Measurements from ENCODE around the gene LPGAT1. TPM values are rescaled to one million over a fixed set of nuclear protein-coding genes. Genes with fewer than 3 reads are reported as not detected.

The LPGAT1 gene
- total RNA-seq, 3 donors from 2014 or later (not counting 1 experiment from before 2014, with no cell fraction given): 58.6 to 76.3 (median 71.5) TPM

GRCh38 chr1:211736351-211736915, 94.1 kb downstream of the LPGAT1 start:
- no peak for TF ChIP-seq CTCF (IDR thresholded peaks at IDR 0.05)
- WGBS (ENCODE audit: insufficient coverage): 92% methylated on average over 8 of the region's 8 CpGs
- Histone ChIP-seq H3K36me3 (ENCODE audit: control insufficient read depth, insufficient read depth, low read length) (no peaks in the 10 kb centered on the region), H3K4me1 (ENCODE audit: control insufficient read depth, insufficient read depth, low read length) (peaks cover 38% of the 10 kb centered on the region), H3K27ac (ENCODE audit: low read length) (no peak overlapping the region), H3K27me3 (ENCODE audit: control insufficient read depth, insufficient read depth, low read length) (no peaks in the 10 kb centered on the region), H3K9me3 (ENCODE audit: control insufficient read depth, insufficient read depth, low read length) (no peaks in the 10 kb centered on the region), H3K4me3 (ENCODE audit: low read length) (no peak overlapping the region)
- no peaks in the 10 kb centered on the region for H3K9me3 Mint-ChIP-seq
- peaks cover 29 to 32% of the 10 kb centered on the region in 2 donors for H3K4me1 Mint-ChIP-seq
- ATAC-seq: no peak
- no peak for DNase-seq
- H3K36me3 Mint-ChIP-seq: no peaks in the 10 kb centered on the region
- H3K27me3 Mint-ChIP-seq (ENCODE audit: low read depth in 2 of 2): peaks cover 0 to 8% of the 10 kb centered on the region in 2 donors
- H3K4me3 Mint-ChIP-seq: no peak overlapping the region
- intact Hi-C loops (cut with micrococcal nuclease): no loop called here
- no peak overlapping the region for H3K27ac Mint-ChIP-seq

DNA sequence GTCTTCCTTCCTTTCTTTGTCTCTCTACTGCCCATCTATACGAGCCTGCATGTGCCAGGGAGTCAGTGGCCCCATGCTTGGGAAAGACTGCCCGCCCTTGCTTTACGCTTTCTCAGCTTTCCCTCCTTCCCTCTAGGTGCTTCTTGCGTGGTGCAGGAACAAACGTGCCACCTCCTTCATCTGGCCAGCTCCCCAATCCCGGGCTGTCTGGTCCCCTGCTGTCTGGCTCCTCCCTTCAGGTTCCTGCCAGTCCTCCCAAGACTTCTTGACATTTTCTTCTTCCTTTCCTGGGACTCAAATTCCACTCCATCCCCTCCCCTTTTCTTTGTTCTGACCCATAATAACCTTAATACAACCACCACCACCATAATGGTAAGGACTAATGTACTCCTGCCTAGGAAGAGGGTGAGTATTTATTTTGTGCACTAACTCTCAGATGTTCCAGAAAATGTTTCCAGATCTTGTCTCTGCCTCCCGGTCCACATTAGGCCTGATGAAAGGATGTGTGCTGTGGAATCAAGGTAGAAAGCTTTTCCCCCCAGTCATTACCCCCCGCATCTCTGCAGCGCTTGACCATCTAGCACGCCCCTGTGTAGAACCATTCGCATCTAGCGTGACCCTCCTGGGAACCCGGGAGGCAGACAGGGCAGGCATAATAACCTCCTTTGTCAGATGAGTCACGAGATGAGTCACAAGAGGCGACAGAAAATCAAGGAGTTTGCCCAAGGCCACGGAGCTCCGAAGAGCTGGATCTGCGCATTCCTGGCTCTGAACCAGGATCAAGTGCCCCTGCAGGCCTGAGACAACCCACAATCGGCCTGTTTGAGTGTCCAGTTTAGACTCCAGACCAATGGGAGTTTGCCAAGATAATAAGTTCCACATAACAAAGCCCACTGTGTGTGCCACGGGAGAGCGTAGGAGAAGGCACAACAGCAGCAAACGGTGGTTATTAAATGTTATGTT, 95.1 kb downstream of the LPGAT1 start:
- no peak for ATAC-seq
- H3K9me3 Mint-ChIP-seq: no peaks in the 10 kb centered on the region
- no peak overlapping the region for H3K4me3 Mint-ChIP-seq
- no peak overlapping the region for H3K27ac Mint-ChIP-seq
- intact Hi-C loops (cut with micrococcal nuclease): no loop called here
- DNase-seq: no peak
- H3K27ac ChIP-seq (ENCODE audit: low read length): no peak overlapping the region
- H3K36me3 Mint-ChIP-seq: no peaks in the 10 kb centered on the region
- no peaks in the 10 kb centered on the region for H3K36me3 ChIP-seq (ENCODE audit: control insufficient read depth, insufficient read depth, low read length)
- peaks cover 31% of the 10 kb centered on the region for H3K4me1 ChIP-seq (ENCODE audit: control insufficient read depth, insufficient read depth, low read length)
- H3K27me3 ChIP-seq (ENCODE audit: control insufficient read depth, insufficient read depth, low read length): no peaks in the 10 kb centered on the region
- WGBS (ENCODE audit: insufficient coverage): 91% methylated on average over 22 of the region's 22 CpGs
- H3K4me1 Mint-ChIP-seq: peaks cover 29 to 32% of the 10 kb centered on the region in 2 donors
- no peak for TF ChIP-seq CTCF (IDR thresholded peaks at IDR 0.05)
- no peaks in the 10 kb centered on the region for H3K9me3 ChIP-seq (ENCODE audit: control insufficient read depth, insufficient read depth, low read length)
- H3K27me3 Mint-ChIP-seq (ENCODE audit: low read depth in 2 of 2): peaks cover 0 to 8% of the 10 kb centered on the region in 2 donors
- no peak overlapping the region for H3K4me3 ChIP-seq (ENCODE audit: low read length)

GRCh38 chr1:211734791-211735190, 95.8 kb downstream of the LPGAT1 start:
- Mint-ChIP-seq H3K9me3 (no peaks in the 10 kb centered on the region), H3K4me1 (peaks cover 23 to 25% of the 10 kb centered on the region in 2 donors), H3K27me3 (ENCODE audit: low read depth in 2 of 2) (peaks cover 0 to 8% of the 10 kb centered on the region in 2 donors), H3K36me3 (no peaks in the 10 kb centered on the region), H3K27ac (no peak overlapping the region), H3K4me3 (no peak overlapping the region)
- ATAC-seq: no peak
- no peak for DNase-seq
- Histone ChIP-seq H3K9me3 (ENCODE audit: control insufficient read depth, insufficient read depth, low read length) (no peaks in the 10 kb centered on the region), H3K36me3 (ENCODE audit: control insufficient read depth, insufficient read depth, low read length) (no peaks in the 10 kb centered on the region), H3K4me3 (ENCODE audit: low read length) (no peak overlapping the region), H3K4me1 (ENCODE audit: control insufficient read depth, insufficient read depth, low read length) (peaks cover 25% of the 10 kb centered on the region), H3K27ac (ENCODE audit: low read length) (no peak overlapping the region), H3K27me3 (ENCODE audit: control insufficient read depth, insufficient read depth, low read length) (no peaks in the 10 kb centered on the region)
- TF ChIP-seq CTCF (IDR thresholded peaks at IDR 0.05): no peak
- intact Hi-C loops (cut with micrococcal nuclease): no loop called here
- 91% methylated on average over 4 of the region's 4 CpGs for WGBS (ENCODE audit: insufficient coverage)

Data from natural killer cell (primary cell).